ENCODE data around the gene SLC13A5. TPM values are rescaled to one million over a fixed set of nuclear protein-coding genes. Genes with fewer than 3 reads are reported as not detected.

The SLC13A5 gene
- total RNA-seq, 1 experiment from 2014 or later: 3.1 TPM

- peak; percentile 17 for DNase-seq
- H3K9me3 Mint-ChIP-seq (ENCODE audit: low read depth, unreplicated experiment): no peaks in the 10 kb centered on the region
- no peaks in the 10 kb centered on the region for H3K27me3 Mint-ChIP-seq (ENCODE audit: unreplicated experiment)
- TF ChIP-seq, protein P1, sequence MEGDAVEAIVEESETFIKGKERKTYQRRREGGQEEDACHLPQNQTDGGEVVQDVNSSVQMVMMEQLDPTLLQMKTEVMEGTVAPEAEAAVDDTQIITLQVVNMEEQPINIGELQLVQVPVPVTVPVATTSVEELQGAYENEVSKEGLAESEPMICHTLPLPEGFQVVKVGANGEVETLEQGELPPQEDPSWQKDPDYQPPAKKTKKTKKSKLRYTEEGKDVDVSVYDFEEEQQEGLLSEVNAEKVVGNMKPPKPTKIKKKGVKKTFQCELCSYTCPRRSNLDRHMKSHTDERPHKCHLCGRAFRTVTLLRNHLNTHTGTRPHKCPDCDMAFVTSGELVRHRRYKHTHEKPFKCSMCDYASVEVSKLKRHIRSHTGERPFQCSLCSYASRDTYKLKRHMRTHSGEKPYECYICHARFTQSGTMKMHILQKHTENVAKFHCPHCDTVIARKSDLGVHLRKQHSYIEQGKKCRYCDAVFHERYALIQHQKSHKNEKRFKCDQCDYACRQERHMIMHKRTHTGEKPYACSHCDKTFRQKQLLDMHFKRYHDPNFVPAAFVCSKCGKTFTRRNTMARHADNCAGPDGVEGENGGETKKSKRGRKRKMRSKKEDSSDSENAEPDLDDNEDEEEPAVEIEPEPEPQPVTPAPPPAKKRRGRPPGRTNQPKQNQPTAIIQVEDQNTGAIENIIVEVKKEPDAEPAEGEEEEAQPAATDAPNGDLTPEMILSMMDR (IDR thresholded peaks at IDR 0.05; ENCODE audit: unreplicated experiment): no peak
- peaks cover 23% of the 10 kb centered on the region for H3K4me1 Mint-ChIP-seq (ENCODE audit: low read depth, unreplicated experiment)
- H3K4me3 Mint-ChIP-seq (ENCODE audit: low read depth, unreplicated experiment): peak overlapping the region; percentile 89
- CTCF ChIA-PET: no interaction called here
- no TSS peak for BruUV-seq (replicated peaks)
- peaks cover 34% of the 10 kb centered on the region for H3K36me3 Mint-ChIP-seq (ENCODE audit: insufficient read depth, unreplicated experiment)
- no peak overlapping the region for H3K27ac Mint-ChIP-seq (ENCODE audit: unreplicated experiment)
- intact Hi-C loops (cut with micrococcal nuclease; ENCODE audit: unreplicated experiment): no loop called here
These were observed 61.2 kb downstream of the SLC13A5 start for GRCh38 chr17:6651919-6652452.

DNA sequence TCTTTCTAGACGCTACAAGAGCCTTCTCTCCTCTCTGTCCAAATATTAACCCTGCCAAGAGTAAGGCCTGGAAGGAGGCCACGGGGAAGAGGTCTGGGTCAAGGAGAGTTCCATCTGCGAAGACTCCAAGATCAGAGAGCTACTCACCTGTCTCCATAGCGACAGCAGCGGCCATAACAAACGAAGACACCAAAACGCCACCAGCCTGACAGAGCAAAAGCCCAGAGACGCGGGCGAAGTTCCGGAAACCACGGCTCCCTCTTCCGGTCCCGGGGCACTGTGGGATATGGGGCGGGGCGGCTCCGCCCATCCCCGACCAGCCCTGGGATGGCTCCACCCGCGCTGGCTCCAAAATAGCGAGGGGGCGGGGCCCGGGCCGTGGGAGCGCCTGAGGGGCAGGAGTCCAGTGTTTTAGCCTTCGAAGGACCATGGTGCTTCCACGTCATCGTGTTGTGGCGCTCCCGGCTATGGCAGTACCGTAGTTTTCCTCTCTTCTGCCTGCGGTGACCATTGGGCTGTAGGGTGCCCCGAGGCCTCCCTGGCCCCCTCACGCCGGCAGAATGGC lies 61.7 kb downstream of the SLC13A5 start, which contains the start of the genes C17orf100 and MED31:
C17orf100 (plus strand) TSS at position 409 of the 565 bp plus-strand sequence; CDS start at position 561, 152 bp downstream.
MED31 (minus strand) TSS at position 252 of the 565 bp plus-strand sequence; CDS start at position 175, 77 bp downstream.
- peaks cover 26% of the 10 kb centered on the region for H3K4me1 Mint-ChIP-seq (ENCODE audit: low read depth, unreplicated experiment)
- peak within 1 kb of the TSS; percentile 89 for H3K4me3 Mint-ChIP-seq (ENCODE audit: low read depth, unreplicated experiment)
- BruUV-seq (replicated peaks): no TSS peak
- peaks cover 34% of the 10 kb centered on the region for H3K36me3 Mint-ChIP-seq (ENCODE audit: insufficient read depth, unreplicated experiment)
- peak within 1 kb of the TSS; percentile 92 for H3K27ac Mint-ChIP-seq (ENCODE audit: unreplicated experiment)
- H3K27me3 Mint-ChIP-seq (ENCODE audit: unreplicated experiment): no peaks in the 10 kb centered on the region
- no peaks in the 10 kb centered on the region for H3K9me3 Mint-ChIP-seq (ENCODE audit: low read depth, unreplicated experiment)
- TF ChIP-seq, protein P1 (IDR thresholded peaks at IDR 0.05; ENCODE audit: unreplicated experiment): no peak
- intact Hi-C loops (cut with micrococcal nuclease; ENCODE audit: unreplicated experiment): no loop called here
- peak; percentile 95 for DNase-seq
- CTCF ChIA-PET: interaction anchor here (0.6 kb wide), 1 partner anchor 13 kb away, joined by 3 read pairs; no protein-coding TSS in a partner anchor

GRCh38 chr17:6648181-6648580 lies 65.0 kb downstream of the SLC13A5 start:
- no peak for DNase-seq
- no peaks in the 10 kb centered on the region for H3K9me3 Mint-ChIP-seq (ENCODE audit: low read depth, unreplicated experiment)
- H3K27me3 Mint-ChIP-seq (ENCODE audit: unreplicated experiment): no peaks in the 10 kb centered on the region
- TF ChIP-seq, protein P1 (IDR thresholded peaks at IDR 0.05; ENCODE audit: unreplicated experiment): no peak
- no peak overlapping the region for H3K4me3 Mint-ChIP-seq (ENCODE audit: low read depth, unreplicated experiment)
- CTCF ChIA-PET: interaction anchor here (0.7 to 1.0 kb wide), 3 partner anchors 25 to 212 kb away, joined by 4 to 7 read pairs (median 4); no protein-coding TSS in a partner anchor
- intact Hi-C loops (cut with micrococcal nuclease; ENCODE audit: unreplicated experiment): loop anchor here (5.0 kb wide), 1 partner anchor 176 kb away; no protein-coding TSS in a partner anchor
- H3K4me1 Mint-ChIP-seq (ENCODE audit: low read depth, unreplicated experiment): peaks cover 29% of the 10 kb centered on the region
- no peak overlapping the region for H3K27ac Mint-ChIP-seq (ENCODE audit: unreplicated experiment)
- H3K36me3 Mint-ChIP-seq (ENCODE audit: insufficient read depth, unreplicated experiment): peaks cover 38% of the 10 kb centered on the region
- BruUV-seq (replicated peaks): no TSS peak

GRCh38 chr17:6643451-6644125 lies 69.6 kb downstream of the SLC13A5 start:
- peaks cover 48% of the 10 kb centered on the region for H3K36me3 Mint-ChIP-seq (ENCODE audit: insufficient read depth, unreplicated experiment)
- peaks cover 28% of the 10 kb centered on the region for H3K4me1 Mint-ChIP-seq (ENCODE audit: low read depth, unreplicated experiment)
- H3K27me3 Mint-ChIP-seq (ENCODE audit: unreplicated experiment): no peaks in the 10 kb centered on the region
- H3K9me3 Mint-ChIP-seq (ENCODE audit: low read depth, unreplicated experiment): no peaks in the 10 kb centered on the region
- intact Hi-C loops (cut with micrococcal nuclease; ENCODE audit: unreplicated experiment): no loop called here
- TF ChIP-seq, protein P1 (IDR thresholded peaks at IDR 0.05; ENCODE audit: unreplicated experiment): no peak
- DNase-seq: no peak
- BruUV-seq (replicated peaks): no TSS peak
- H3K4me3 Mint-ChIP-seq (ENCODE audit: low read depth, unreplicated experiment): no peak overlapping the region
- CTCF ChIA-PET: no interaction called here
- no peak overlapping the region for H3K27ac Mint-ChIP-seq (ENCODE audit: unreplicated experiment)
